HG03025 (cell line): ENCODE data around the gene NAA25.

Source experiments
- ATAC-seq: cut with Tn5 transposase; IDR thresholded peaks from one replicate; pipeline ENCODE4 v1.9.1; 2021; ENCODE audit warnings: mild to moderate bottlenecking, moderate library complexity; ENCODE audit not compliant: unreplicated experiment, low FRiP score

NAA25 gene

GRCh38 chr12:112108202-112109079 is at the start of gene NAA25:
NAA25 (minus strand) TSS chr12:112108783; CDS start chr12:112108773, 10 bp downstream.
- peak; percentile 77 for ATAC-seq

GRCh38 chr12:112153893-112154219 is 45.3 kb upstream of the NAA25 start:
- no peak for ATAC-seq

GRCh38 chr12:112153181-112153892 is 44.8 kb upstream of the NAA25 start:
- ATAC-seq: no peak

GRCh38 chr12:112151766-112152541 is 43.4 kb upstream of the NAA25 start:
- no peak for ATAC-seq

GRCh38 chr12:112149596-112149995 is 41.0 kb upstream of the NAA25 start:
- no peak for ATAC-seq

- ATAC-seq: no peak
Observed at GRCh38 chr12:112148031-112148513, 39.5 kb upstream of the NAA25 start.

- ATAC-seq: no peak
Observed at GRCh38 chr12:112146123-112146522, 37.5 kb upstream of the NAA25 start.

- no peak for ATAC-seq
Observed at GRCh38 chr12:112140728-112141127, 32.1 kb upstream of the NAA25 start.

GRCh38 chr12:112134731-112135130 is 26.1 kb upstream of the NAA25 start:
- ATAC-seq: no peak

- no peak for ATAC-seq
Observed at GRCh38 chr12:112133418-112133817, 24.8 kb upstream of the NAA25 start.

GRCh38 chr12:112131686-112132085 is 23.1 kb upstream of the NAA25 start:
- no peak for ATAC-seq

- ATAC-seq: no peak
Observed at GRCh38 chr12:112130441-112130998, 21.9 kb upstream of the NAA25 start.

- ATAC-seq: no peak
Observed at GRCh38 chr12:112126911-112127310, 18.3 kb upstream of the NAA25 start.

- ATAC-seq: no peak
Observed at GRCh38 chr12:112126000-112126438, 17.4 kb upstream of the NAA25 start.

- ATAC-seq: peak; percentile 94
Observed at GRCh38 chr12:112125250-112125999, 16.8 kb upstream of the NAA25 start, which contains the start of gene TRAFD1. TRAFD1 (plus strand) TSS chr12:112125560; CDS start chr12:112130523, 4,963 bp downstream.

GRCh38 chr12:112124918-112125249 is 16.3 kb upstream of the NAA25 start:
- ATAC-seq: no peak

GRCh38 chr12:112122823-112123690 is 14.5 kb upstream of the NAA25 start:
- no peak for ATAC-seq

- ATAC-seq: no peak
Observed at GRCh38 chr12:112121780-112122565, 13.4 kb upstream of the NAA25 start.
